ENCODE results near the gene SYTL3. TPM values are rescaled to one million over a fixed set of nuclear protein-coding genes. Genes with fewer than 3 reads are reported as not detected.

SYTL3 gene
- polyA plus RNA-seq, 1 of the 3 experiments (the other 2 are of a cell fraction), result 2.3 TPM

DNA sequence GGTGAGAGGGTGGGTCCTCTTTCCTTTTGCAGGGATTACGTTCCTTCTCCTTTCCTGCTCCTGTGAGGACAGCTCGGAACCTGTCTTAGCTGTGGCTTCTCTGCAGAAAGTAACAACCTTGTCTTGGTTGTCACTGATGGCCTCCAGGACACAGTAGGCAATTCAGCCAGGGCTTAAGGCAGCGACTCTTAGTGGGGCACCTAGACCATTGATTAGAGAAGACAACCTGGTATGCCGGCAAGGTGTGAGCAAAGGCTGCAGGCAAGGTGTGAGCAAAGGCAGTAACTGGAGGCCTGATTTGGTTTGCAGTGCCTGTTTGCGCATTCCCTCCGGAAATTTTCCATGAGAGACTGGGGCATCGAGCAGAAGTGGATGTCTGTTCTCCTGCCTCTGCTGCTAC lies 42.9 kb upstream of the SYTL3 start:
- no peaks in the 10 kb centered on the region for H3K9me2 ChIP-seq
- ChIA-PET POLR2A (no interaction called here), CTCF (interaction anchor here (1.3 to 2.4 kb wide), 3 partner anchors 59 to 389 kb away, joined by 4 to 15 read pairs (median 7); no protein-coding TSS in a partner anchor)
- H3F3A ChIP-seq (replicated peaks; ENCODE audit: insufficient read depth), result no peaks in the 10 kb centered on the region
- DNase-seq, result no peak
- peaks cover 41 to 51% of the 10 kb centered on the region in 2 experiments for H3K36me3 ChIP-seq (replicated peaks in 1 of 2; ENCODE audit: control insufficient read depth in 1 of 2, insufficient read depth in 2 of 2, low read length in 1 of 2)
- no peak overlapping the region for H3K27ac ChIP-seq (ENCODE audit: low read depth in 2 of 2, low read length in 1 of 2)
- 81% methylated on average over 4 of the region's 7 CpGs for WGBS (ENCODE audit: low lambda C conversion rate)
- no peaks in the 10 kb centered on the region for H4K20me1 ChIP-seq (ENCODE audit: insufficient read depth)
- no peak overlapping the region for H3K4me3 ChIP-seq (ENCODE audit: low read depth in 2 of 2, low read length in 1 of 2)
- H3K9me3 ChIP-seq, result no peaks in the 10 kb centered on the region
- no peaks in the 10 kb centered on the region for H3K27me3 ChIP-seq (ENCODE audit: insufficient read depth)
- peaks cover 10% of the 10 kb centered on the region; the same call in 1 of the 2 replicates for H3K79me2 ChIP-seq (ENCODE audit: insufficient read depth)
- no peak overlapping the region for H3K4me2 ChIP-seq
- H3K9ac ChIP-seq, result no peak overlapping the region
- peaks cover 0 to 23% of the 10 kb centered on the region in 2 experiments; a peak in 2 of 4 replicates for H3K4me1 ChIP-seq (ENCODE audit: control insufficient read depth in 1 of 2, insufficient read depth in 2 of 2, low read depth in 1 of 2, low read length in 1 of 2)
- no peak overlapping the region for H2AFZ ChIP-seq (ENCODE audit: low read depth)
- TF ChIP-seq JUND (IDR thresholded peaks at IDR 0.05) (no peak), NRF1 (IDR thresholded peaks at IDR 0.05; ENCODE audit: low read depth, low read length) (no peak), MAX (IDR thresholded peaks at IDR 0.05; ENCODE audit: low read depth) (no peak), ELF1 (IDR thresholded peaks at IDR 0.05) (no peak), TCF12 (IDR thresholded peaks at IDR 0.05) (no peak), RCOR1 (IDR thresholded peaks at IDR 0.05; ENCODE audit: low read length) (no peak), CHD2 (IDR thresholded peaks at IDR 0.05; ENCODE audit: low read length, partially characterized antibody) (no peak), REST (IDR thresholded peaks at IDR 0.05; ENCODE audit: low read depth, low read length) (no peak), POLR2AphosphoS5 (IDR thresholded peaks at IDR 0.05; ENCODE audit: low read depth, low read length) (no peak), EZH2phosphoT487 (IDR thresholded peaks at IDR 0.05; ENCODE audit: borderline replicate concordance, low read depth) (no peak), YY1 (IDR thresholded peaks at IDR 0.05; ENCODE audit: low read depth) (no peak), FOXJ3 (CRISPR knock-in tag; IDR thresholded peaks at IDR 0.05) (no peak)
- TF ChIP-seq, protein P1, sequence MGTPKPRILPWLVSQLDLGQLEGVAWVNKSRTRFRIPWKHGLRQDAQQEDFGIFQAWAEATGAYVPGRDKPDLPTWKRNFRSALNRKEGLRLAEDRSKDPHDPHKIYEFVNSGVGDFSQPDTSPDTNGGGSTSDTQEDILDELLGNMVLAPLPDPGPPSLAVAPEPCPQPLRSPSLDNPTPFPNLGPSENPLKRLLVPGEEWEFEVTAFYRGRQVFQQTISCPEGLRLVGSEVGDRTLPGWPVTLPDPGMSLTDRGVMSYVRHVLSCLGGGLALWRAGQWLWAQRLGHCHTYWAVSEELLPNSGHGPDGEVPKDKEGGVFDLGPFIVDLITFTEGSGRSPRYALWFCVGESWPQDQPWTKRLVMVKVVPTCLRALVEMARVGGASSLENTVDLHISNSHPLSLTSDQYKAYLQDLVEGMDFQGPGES (IDR thresholded peaks at IDR 0.05; ENCODE audit: low read depth, low read length), result no peak
- TF ChIP-seq, protein P2, sequence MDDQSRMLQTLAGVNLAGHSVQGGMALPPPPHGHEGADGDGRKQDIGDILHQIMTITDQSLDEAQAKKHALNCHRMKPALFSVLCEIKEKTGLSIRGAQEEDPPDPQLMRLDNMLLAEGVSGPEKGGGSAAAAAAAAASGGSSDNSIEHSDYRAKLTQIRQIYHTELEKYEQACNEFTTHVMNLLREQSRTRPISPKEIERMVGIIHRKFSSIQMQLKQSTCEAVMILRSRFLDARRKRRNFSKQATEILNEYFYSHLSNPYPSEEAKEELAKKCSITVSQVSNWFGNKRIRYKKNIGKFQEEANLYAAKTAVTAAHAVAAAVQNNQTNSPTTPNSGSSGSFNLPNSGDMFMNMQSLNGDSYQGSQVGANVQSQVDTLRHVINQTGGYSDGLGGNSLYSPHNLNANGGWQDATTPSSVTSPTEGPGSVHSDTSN (IDR thresholded peaks at IDR 0.05), result no peak
